Kidney glomerular epithelial cell (primary cell): Measurements from ENCODE around the gene SMTNL1.

ENCODE experiments used
- DNase-seq: peaks from one replicate; lab custom pipeline; 2025; lab: John Stamatoyannopoulos, UW

The SMTNL1 gene

DNA sequence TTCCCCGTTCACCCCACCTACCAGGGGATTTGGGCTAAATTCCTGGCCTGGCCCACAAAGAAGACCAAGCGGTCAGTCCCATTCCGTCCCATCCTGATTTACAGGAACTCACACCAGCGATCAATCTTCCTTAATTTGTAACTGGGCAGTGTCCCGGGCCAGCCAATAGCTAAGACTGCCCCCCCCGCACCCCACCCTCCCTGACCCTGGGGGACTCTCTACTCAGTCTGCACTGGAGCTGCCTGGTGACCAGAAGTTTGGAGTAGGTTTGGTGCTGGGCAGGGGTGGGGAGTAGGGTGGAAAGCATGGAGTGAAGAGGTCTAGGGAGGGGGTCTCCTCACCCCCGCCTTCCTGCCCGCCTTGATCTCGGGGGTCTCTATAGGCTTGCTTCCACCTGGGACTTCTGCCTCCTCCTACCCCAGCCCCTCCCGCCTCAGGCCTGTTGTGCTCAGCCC is 60.1 kb downstream of the SMTNL1 start, which contains the start of gene SERPING1:
Gene SERPING1 (plus strand): TSS at position 225 of the 455 bp plus-strand sequence. CDS start 586 bp downstream, outside the sequence.
- no peak for DNase-seq

DNA sequence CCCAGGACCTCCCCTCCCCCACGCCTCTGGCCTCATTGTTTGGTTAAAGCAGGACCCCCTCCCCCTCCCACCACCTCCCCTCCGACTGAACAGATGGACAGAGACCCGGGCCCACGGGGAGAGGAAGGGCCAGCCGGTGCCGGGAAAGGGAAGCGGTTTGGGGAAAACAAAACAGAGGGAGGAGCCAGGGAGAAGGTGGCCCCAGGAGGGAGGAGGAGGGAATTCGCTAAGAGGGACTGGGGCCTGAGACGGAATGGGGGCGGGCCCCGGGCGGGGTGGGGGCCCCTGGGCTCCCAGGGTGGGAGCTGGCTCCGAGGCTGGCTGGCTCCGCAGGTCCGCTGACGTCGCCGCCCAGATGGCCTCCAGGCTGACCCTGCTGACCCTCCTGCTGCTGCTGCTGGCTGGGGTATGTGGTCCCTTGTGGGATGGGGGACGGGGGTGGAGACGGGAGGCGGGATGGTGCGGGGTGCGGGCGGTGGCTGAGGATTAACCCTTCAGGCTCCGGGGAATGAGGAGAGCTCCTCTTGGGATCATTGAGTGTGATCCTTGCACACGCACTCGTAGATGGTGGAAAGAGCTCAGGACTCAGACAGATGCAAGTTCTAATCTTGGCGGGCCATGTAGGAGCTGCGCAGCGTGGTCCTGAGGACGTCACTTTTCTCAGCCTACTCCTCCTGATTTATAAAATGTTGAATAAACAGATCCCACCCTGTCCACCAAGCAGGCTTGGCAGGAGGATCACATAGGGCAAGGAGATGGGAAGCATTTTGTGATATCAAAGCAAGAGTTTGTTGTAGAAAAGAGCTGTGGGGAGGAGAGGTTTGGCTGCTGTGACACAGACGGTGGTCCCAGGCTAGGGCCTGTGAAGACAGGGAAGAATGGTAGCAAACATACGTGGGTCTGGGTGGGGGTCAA is 60.8 kb downstream of the SMTNL1 start:
- DNase-seq = no peak

DNA sequence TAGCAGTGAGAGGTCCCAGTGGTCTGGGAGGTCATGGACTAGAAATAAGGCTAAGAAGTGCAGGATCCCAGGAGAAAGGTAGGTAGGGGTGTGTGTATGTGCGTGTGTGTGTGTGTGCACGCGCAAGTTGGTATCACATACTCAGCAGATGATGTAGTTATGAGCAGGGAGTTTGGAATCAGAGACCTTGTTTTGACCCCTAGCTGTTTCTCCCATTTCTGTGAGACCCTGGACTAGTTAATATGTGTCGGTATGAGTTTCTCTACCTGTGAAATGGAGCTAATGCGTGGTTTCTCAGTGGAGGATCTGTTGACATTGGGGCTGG is 61.4 kb downstream of the SMTNL1 start:
- DNase-seq = no peak

DNA sequence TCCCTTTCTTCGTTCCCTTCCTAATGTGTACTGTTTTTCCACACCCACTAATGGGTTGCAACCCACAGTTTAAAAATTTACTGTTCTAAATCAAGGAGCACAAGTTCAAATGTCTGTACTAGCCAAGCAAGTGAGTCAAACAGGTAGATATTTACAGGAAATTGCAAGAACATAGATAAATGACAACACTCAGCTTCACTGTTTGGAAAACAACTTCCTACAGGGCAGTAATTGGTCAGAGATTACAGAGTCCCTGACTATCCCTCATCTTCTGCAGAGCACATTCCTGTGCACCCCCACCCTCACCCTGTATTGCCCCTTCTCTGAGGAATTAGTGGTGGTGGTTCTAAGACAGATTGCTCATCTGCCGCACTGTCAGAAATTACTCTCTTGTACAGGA is 62.0 kb downstream of the SMTNL1 start:
- no peak for DNase-seq
